ENCODE measurements around the gene TNF.

The TNF gene

DNA sequence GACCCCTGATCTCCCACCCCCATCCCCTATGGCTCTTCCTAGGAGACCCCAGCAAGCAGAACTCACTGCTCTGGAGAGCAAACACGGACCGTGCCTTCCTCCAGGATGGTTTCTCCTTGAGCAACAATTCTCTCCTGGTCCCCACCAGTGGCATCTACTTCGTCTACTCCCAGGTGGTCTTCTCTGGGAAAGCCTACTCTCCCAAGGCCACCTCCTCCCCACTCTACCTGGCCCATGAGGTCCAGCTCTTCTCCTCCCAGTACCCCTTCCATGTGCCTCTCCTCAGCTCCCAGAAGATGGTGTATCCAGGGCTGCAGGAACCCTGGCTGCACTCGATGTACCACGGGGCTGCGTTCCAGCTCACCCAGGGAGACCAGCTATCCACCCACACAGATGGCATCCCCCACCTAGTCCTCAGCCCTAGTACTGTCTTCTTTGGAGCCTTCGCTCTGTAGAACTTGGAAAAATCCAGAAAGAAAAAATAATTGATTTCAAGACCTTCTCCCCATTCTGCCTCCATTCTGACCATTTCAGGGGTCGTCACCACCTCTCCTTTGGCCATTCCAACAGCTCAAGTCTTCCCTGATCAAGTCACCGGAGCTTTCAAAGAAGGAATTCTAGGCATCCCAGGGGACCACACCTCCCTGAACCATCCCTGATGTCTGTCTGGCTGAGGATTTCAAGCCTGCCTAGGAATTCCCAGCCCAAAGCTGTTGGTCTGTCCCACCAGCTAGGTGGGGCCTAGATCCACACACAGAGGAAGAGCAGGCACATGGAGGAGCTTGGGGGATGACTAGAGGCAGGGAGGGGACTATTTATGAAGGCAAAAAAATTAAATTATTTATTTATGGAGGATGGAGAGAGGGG is 1.9 kb upstream of the TNF start:
- no peak for DNase-seq (ENCODE audit: low spot score)

DNA sequence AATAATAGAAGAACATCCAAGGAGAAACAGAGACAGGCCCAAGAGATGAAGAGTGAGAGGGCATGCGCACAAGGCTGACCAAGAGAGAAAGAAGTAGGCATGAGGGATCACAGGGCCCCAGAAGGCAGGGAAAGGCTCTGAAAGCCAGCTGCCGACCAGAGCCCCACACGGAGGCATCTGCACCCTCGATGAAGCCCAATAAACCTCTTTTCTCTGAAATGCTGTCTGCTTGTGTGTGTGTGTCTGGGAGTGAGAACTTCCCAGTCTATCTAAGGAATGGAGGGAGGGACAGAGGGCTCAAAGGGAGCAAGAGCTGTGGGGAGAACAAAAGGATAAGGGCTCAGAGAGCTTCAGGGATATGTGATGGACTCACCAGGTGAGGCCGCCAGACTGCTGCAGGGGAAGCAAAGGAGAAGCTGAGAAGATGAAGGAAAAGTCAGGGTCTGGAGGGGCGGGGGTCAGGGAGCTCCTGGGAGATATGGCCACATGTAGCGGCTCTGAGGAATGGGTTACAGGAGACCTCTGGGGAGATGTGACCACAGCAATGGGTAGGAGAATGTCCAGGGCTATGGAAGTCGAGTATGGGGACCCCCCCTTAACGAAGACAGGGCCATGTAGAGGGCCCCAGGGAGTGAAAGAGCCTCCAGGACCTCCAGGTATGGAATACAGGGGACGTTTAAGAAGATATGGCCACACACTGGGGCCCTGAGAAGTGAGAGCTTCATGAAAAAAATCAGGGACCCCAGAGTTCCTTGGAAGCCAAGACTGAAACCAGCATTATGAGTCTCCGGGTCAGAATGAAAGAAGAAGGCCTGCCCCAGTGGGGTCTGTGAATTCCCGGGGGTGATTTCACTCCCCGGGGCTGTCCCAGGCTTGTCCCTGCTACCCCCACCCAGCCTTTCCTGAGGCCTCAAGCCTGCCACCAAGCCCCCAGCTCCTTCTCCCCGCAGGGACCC is 981 bp upstream of the TNF start:
- no peak for DNase-seq (ENCODE audit: low spot score)

DNA sequence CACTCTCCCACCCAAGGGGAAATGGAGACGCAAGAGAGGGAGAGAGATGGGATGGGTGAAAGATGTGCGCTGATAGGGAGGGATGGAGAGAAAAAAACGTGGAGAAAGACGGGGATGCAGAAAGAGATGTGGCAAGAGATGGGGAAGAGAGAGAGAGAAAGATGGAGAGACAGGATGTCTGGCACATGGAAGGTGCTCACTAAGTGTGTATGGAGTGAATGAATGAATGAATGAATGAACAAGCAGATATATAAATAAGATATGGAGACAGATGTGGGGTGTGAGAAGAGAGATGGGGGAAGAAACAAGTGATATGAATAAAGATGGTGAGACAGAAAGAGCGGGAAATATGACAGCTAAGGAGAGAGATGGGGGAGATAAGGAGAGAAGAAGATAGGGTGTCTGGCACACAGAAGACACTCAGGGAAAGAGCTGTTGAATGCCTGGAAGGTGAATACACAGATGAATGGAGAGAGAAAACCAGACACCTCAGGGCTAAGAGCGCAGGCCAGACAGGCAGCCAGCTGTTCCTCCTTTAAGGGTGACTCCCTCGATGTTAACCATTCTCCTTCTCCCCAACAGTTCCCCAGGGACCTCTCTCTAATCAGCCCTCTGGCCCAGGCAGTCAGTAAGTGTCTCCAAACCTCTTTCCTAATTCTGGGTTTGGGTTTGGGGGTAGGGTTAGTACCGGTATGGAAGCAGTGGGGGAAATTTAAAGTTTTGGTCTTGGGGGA is 754 bp downstream of the TNF start:
- DNase-seq (ENCODE audit: low spot score), result no peak

- DNase-seq (ENCODE audit: low spot score), result no peak
These were observed 1.7 kb downstream of the TNF start for GRCh38 chr6:31576897-31577578.

GRCh38 chr6:31577579-31577966 is 2.2 kb downstream of the TNF start:
- no peak for DNase-seq (ENCODE audit: low spot score)

- peak; percentile 46 for DNase-seq (ENCODE audit: low spot score)
These were observed 3.1 kb downstream of the TNF start for GRCh38 chr6:31578184-31579118.

DNA sequence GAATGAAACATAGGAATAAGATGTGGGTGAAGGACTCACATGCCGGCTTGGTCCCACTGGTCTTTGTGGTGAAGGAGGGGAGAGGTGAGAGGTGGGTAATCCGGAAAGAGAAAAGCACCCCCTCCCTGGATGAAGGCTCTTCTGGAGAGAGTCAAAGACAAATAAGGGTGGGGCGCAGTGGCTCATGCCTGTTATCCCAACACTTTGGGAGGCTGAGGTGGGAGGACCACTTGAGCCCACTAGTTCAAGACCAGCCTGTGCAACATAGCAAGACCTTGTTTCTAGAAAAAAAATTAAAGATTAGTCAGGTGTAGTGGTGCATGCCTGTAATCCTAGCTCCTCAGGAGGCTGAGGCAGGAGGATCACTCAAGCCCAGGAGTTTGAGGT is 3.7 kb downstream of the TNF start:
- DNase-seq (ENCODE audit: low spot score), result no peak

- DNase-seq (ENCODE audit: low spot score), result no peak
These were observed 4.4 kb downstream of the TNF start for GRCh38 chr6:31579546-31580437.

DNA sequence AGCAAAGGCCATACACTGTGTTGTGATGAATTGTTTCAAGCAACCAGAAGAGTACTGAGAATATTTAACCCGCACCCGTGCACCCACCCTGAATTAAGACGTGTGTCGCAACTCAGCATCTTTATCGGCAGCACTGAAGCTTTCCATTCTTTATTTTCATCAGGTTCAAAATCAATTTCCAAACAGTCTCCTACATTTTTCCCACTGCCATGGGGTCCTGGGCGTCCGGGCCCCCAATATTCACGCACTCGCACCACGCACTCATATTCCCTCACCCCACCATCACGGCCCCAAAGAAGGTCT is 5.0 kb downstream of the TNF start:
- DNase-seq (ENCODE audit: low spot score), result no peak

DNA sequence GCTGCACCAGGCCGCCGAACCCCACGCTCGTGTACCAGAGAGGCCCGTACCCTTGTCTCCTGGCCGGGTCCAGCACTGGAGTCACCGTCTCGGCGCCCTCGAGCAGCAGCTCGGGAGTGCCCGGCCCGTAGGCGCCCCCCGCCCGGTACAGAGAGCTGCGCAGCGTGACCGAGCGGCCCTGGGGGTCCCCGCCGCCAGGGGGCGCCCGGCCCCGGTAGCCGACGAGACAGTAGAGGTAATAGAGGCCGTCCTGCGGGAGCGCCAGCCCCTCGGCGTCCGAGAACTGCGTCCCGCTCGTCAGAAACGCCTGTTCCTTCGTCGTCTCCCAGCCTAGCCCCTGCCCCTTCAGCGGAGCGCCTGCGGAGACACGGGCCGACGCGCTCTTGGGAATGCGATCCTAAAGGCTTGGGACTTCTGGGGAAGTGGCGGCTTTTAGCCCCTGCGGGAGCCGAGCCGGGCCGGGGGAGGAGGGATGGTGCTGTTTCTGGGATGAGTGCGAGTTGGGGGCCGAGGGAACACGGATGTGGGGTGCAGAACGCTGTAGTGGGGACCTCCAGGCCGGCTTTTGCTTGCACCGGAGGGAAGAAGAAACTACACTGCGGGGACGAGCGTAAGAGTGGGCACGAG is 5.6 kb downstream of the TNF start:
- DNase-seq (ENCODE audit: low spot score), result peak; percentile 62

- DNase-seq (ENCODE audit: low spot score), result no peak
These were observed 6.3 kb downstream of the TNF start for GRCh38 chr6:31581434-31582229.

DNA sequence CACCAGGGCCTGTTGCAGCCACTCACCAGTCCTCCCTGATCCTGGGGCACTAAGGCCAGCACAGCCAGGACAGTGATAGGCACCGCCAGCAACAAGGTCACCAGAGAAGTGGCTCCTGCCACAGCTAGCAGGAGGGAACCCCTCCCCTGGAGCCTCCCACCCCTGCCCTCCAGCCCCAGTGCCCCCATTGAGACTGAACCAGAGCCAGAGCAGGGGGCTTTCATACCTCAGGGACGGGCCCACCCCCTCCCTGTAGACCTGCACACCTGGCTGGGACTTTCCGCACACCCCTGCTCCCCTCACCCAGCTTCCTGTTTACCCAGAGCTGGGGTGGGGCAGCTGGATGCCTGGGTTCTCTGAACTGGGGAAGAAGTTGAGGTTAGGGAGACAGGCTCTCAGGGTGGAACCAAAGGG is 6.9 kb downstream of the TNF start, which contains the start of gene LTB:
LTB (minus strand) TSS at position 195 of the 414 bp plus-strand sequence; CDS start at position 188, 7 bp downstream.
- no peak for DNase-seq (ENCODE audit: low spot score)

- peak; percentile 22 for DNase-seq (ENCODE audit: low spot score)
These were observed 10.1 kb downstream of the TNF start for GRCh38 chr6:31585491-31585890.

DNA sequence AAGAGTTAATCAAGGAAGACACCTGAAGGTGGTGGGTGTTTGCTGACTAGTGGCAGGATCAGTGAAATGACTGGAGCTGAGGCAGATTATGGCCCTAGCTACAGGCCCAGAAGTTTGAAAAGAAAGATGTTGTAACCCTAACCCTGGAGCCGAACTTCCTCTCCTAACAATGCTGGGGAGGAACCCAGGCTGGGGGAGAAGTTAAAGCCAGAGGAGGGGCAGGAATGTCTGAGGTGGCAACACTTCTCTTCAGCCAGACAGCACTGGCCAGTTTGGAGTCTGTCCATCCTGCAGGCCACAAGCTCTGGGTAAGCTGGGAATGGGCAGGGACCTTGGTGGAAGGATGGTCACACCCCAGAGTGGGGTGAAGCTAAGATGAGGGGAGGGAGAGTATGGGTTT is 10.6 kb downstream of the TNF start, which contains the start of gene LST1:
LST1 (plus strand) TSS at position 270 of the 400 bp plus-strand sequence. CDS start 1,023 bp downstream, outside the sequence.
- DNase-seq (ENCODE audit: low spot score), result no peak

- no peak for DNase-seq (ENCODE audit: low spot score)
These were observed 11.4 kb downstream of the TNF start for GRCh38 chr6:31586599-31587281.

GRCh38 chr6:31587791-31588777 is 12.7 kb downstream of the TNF start:
- no peak for DNase-seq (ENCODE audit: low spot score)
